Uterus (tissue), 2 donors: ENCODE data around the gene PCDHGB1.

Experiments used
- POLR2A ChIP-seq, 2 donors: fragments of 450-650 bp; IDR thresholded peaks; one replicate each; pipeline ENCODE4 v1.6.1; 2016; ENCODE audit warnings: antibody characterized with exemption in 2 of 2, mild to moderate bottlenecking in 1 of 2, moderate library complexity in 1 of 2
- TF ChIP-seq, protein P1 (sequence below), 4 experiments: fragments of 200-600 bp in 2 of 4; fragments of 450-650 bp in 2 of 4; sonication (generic) in 2 of 4; IDR thresholded peaks; one replicate each; pipeline ENCODE4 v1.5.1; 2016 to 2019; ENCODE audit warnings: antibody characterized with exemption in 4 of 4, mild to moderate bottlenecking in 2 of 4, moderate library complexity in 1 of 4

- no peak for TF ChIP-seq POLR2A (IDR thresholded peaks at IDR 0.05)
- TF ChIP-seq, protein P1, sequence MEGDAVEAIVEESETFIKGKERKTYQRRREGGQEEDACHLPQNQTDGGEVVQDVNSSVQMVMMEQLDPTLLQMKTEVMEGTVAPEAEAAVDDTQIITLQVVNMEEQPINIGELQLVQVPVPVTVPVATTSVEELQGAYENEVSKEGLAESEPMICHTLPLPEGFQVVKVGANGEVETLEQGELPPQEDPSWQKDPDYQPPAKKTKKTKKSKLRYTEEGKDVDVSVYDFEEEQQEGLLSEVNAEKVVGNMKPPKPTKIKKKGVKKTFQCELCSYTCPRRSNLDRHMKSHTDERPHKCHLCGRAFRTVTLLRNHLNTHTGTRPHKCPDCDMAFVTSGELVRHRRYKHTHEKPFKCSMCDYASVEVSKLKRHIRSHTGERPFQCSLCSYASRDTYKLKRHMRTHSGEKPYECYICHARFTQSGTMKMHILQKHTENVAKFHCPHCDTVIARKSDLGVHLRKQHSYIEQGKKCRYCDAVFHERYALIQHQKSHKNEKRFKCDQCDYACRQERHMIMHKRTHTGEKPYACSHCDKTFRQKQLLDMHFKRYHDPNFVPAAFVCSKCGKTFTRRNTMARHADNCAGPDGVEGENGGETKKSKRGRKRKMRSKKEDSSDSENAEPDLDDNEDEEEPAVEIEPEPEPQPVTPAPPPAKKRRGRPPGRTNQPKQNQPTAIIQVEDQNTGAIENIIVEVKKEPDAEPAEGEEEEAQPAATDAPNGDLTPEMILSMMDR (IDR thresholded peaks at IDR 0.05), result no peak
Observed at GRCh38 chr5:141371572-141372475, 21.9 kb downstream of the PCDHGB1 start.
